ENCODE measurements around the gene MIA. TPM values are rescaled to one million over a fixed set of nuclear protein-coding genes. Genes with fewer than 3 reads are reported as not detected.

MIA gene
- total RNA-seq, 4 donors from 2014 or later, result 2.8 TPM; not detected in 3

- H3K36me3 ChIP-seq, result no peaks in the 10 kb centered on the region
- H3K4me1 ChIP-seq, result peaks cover 0 to 7% of the 10 kb centered on the region in 2 donors
- intact Hi-C loops (cut with DNase I; ENCODE audit: low total_unique reads), result no loop called here
- no peaks in the 10 kb centered on the region for H3K27me3 ChIP-seq
- peak overlapping the region; percentile 96 to 98 for H3K27ac ChIP-seq
- peak; percentile 85 to 95 for DNase-seq
- TF ChIP-seq CTCF (IDR thresholded peaks at IDR 0.05) (no peak), POLR2A (IDR thresholded peaks at IDR 0.05) (no peak)
- peak overlapping the region; percentile 71 to 81 for H3K4me3 ChIP-seq
- H3K9me3 ChIP-seq, result no peaks in the 10 kb centered on the region
Measured at GRCh38 chr19:40776932-40777644, 1.8 kb downstream of the MIA start.

GRCh38 chr19:40777645-40777936 is 2.3 kb downstream of the MIA start:
- no peaks in the 10 kb centered on the region for H3K27me3 ChIP-seq
- no peak for DNase-seq
- intact Hi-C loops (cut with DNase I; ENCODE audit: low total_unique reads), result no loop called here
- TF ChIP-seq POLR2A (IDR thresholded peaks at IDR 0.05) (no peak), CTCF (IDR thresholded peaks at IDR 0.05) (no peak)
- H3K4me3 ChIP-seq, result peak overlapping the region; percentile 71 to 81
- H3K9me3 ChIP-seq, result no peaks in the 10 kb centered on the region
- H3K27ac ChIP-seq, result peak overlapping the region; percentile 96 to 98
- H3K4me1 ChIP-seq, result peaks cover 0 to 7% of the 10 kb centered on the region in 2 donors
- no peaks in the 10 kb centered on the region for H3K36me3 ChIP-seq

GRCh38 chr19:40777937-40778705 is 2.8 kb downstream of the MIA start, which contains the start of gene RAB4B:
RAB4B (plus strand) TSS chr19:40778247; CDS start chr19:40778376, 129 bp downstream.
- peaks cover 0 to 7% of the 10 kb centered on the region in 2 donors for H3K4me1 ChIP-seq

GRCh38 chr19:40778706-40779284 is 3.5 kb downstream of the MIA start:
- intact Hi-C loops (cut with DNase I; ENCODE audit: low total_unique reads), result no loop called here
- TF ChIP-seq POLR2A (IDR thresholded peaks at IDR 0.05), result no peak
- no peak for TF ChIP-seq CTCF (IDR thresholded peaks at IDR 0.05)
- H3K27me3 ChIP-seq, result no peaks in the 10 kb centered on the region
- DNase-seq, result no peak
- peak overlapping the region; percentile 71 to 81 for H3K4me3 ChIP-seq
- no peaks in the 10 kb centered on the region for H3K36me3 ChIP-seq
- peaks cover 0 to 7% of the 10 kb centered on the region in 2 donors for H3K4me1 ChIP-seq
- H3K27ac ChIP-seq, result peak overlapping the region; percentile 96 to 98
- H3K9me3 ChIP-seq, result no peaks in the 10 kb centered on the region

More at GRCh38 chr19:40777937-40778705, 2.8 kb downstream of the MIA start, which contains the start of gene RAB4B:
- H3K27me3 ChIP-seq, result no peaks in the 10 kb centered on the region
- H3K27ac ChIP-seq, result peak within 1 kb of the TSS; percentile 96 to 98
- peak within 1 kb of the TSS; percentile 71 to 81 for H3K4me3 ChIP-seq
- H3K9me3 ChIP-seq, result no peaks in the 10 kb centered on the region
- intact Hi-C loops (cut with DNase I; ENCODE audit: low total_unique reads), result no loop called here
- no peaks in the 10 kb centered on the region for H3K36me3 ChIP-seq
- peak; percentile 100 for DNase-seq
- peak in 2 of 4 experiments; percentile 39 to 42 for TF ChIP-seq CTCF (IDR thresholded peaks at IDR 0.05)
- TF ChIP-seq POLR2A (IDR thresholded peaks at IDR 0.05), result peak; percentile 76 to 84
